ENCODE data around the gene CPT1B. TPM values are rescaled to one million over a fixed set of nuclear protein-coding genes. Genes with fewer than 3 reads are reported as not detected.
"Not testable (repeated sequence)": the region's sequence is repeated elsewhere in the genome, so short reads cannot be mapped to it uniquely, and the experiment has no call there.

The CPT1B gene
- total and polyA plus RNA-seq, 10 of the 15 experiments (the other 5 are each of a cell fraction or from before 2014, with no cell fraction given), result 3.5 to 54.0 (median 21.7) TPM

GRCh38 chr22:50541667-50542026, 36.6 kb downstream of the CPT1B start:
- DNase-seq (ENCODE audit: low read depth, low spot score); BruUV-seq (replicated peaks); H2AFZ ChIP-seq (ENCODE audit: control insufficient read depth, low read depth, low read length); in situ Hi-C loops (cut with MboI); H3K27me3 ChIP-seq (replicated peaks in 1 of 2; ENCODE audit: control insufficient read depth in 2 of 2, insufficient read depth in 2 of 2, low read length in 1 of 2); H3K36me3 ChIP-seq (ENCODE audit: control insufficient read depth in 2 of 2, insufficient read depth in 2 of 2, low read length in 1 of 2); H3K9me3 ChIP-seq (replicated peaks; ENCODE audit: control insufficient read depth, insufficient read depth, low read length); H4K20me1 ChIP-seq (ENCODE audit: control insufficient read depth, insufficient read depth); H3K79me2 ChIP-seq (ENCODE audit: control insufficient read depth, insufficient read depth, low read length): not testable (repeated sequence)
- intact Hi-C loops (cut with micrococcal nuclease; ENCODE audit: unreplicated experiment), result loop anchor here (1.0 to 5.0 kb wide), 2 partner anchors 21 to 81 kb away; partner anchors contain the start of gene SYCE3
- TF ChIP-seq HDGF (IDR thresholded peaks at IDR 0.05), result peak; percentile 65; the same call in 1 of the 2 replicates
- 0 out of 2 replicates have a peak, but pooled peaks have one; percentile 63 for TF ChIP-seq POLR2AphosphoS5 (IDR thresholded peaks at IDR 0.05; ENCODE audit: low read length)
- TF ChIP-seq HCFC1 (IDR thresholded peaks at IDR 0.05; ENCODE audit: low read length), result 0 out of 2 replicates have a peak, but pooled peaks have one; percentile 16
- peak; percentile 2 for TF ChIP-seq SMAD1 (IDR thresholded peaks at IDR 0.05; ENCODE audit: low read depth, partially characterized antibody)
- TF ChIP-seq BCL11A (IDR thresholded peaks at IDR 0.05; ENCODE audit: low read depth, low read length), result peak; percentile 26; the same call in 1 of the 2 replicates
- TF ChIP-seq ZNF687 (IDR thresholded peaks at IDR 0.05), result peak; percentile 41
- TF ChIP-seq EED (IDR thresholded peaks at IDR 0.05; ENCODE audit: low read depth), result peak; percentile 43; the same call in 1 of the 2 replicates
- TF ChIP-seq JUNB (IDR thresholded peaks at IDR 0.05), result peak; percentile 25; the same call in 1 of the 2 replicates
- TF ChIP-seq BACH1 (IDR thresholded peaks at IDR 0.05; ENCODE audit: borderline replicate concordance), result 0 out of 2 replicates have a peak, but pooled peaks have one; percentile 39
- TF ChIP-seq, protein P1, sequence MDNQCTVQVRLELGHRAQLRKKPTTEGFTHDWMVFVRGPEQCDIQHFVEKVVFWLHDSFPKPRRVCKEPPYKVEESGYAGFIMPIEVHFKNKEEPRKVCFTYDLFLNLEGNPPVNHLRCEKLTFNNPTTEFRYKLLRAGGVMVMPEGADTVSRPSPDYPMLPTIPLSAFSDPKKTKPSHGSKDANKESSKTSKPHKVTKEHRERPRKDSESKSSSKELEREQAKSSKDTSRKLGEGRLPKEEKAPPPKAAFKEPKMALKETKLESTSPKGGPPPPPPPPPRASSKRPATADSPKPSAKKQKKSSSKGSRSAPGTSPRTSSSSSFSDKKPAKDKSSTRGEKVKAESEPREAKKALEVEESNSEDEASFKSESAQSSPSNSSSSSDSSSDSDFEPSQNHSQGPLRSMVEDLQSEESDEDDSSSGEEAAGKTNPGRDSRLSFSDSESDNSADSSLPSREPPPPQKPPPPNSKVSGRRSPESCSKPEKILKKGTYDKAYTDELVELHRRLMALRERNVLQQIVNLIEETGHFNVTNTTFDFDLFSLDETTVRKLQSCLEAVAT (IDR thresholded peaks at IDR 0.05), result peak; percentile 34; the same call in 1 of the 2 replicates
- peak overlapping the region; percentile 97 for H3K9ac ChIP-seq (ENCODE audit: control insufficient read depth, insufficient read depth, low read length)
- peak; percentile 75 for FAIRE-seq
- CTCF ChIA-PET, result interaction anchor here (1.3 to 3.6 kb wide), 6 partner anchors 11 to 80 kb away, joined by 4 to 37 read pairs (median 13); partner anchors contain the start of genes SCO2 and SYCE3
- WGBS (ENCODE audit: insufficient coverage, insufficient replicate concordance, low lambda C conversion rate, missing lambda C conversion rate), result 1% methylated on average over 5 of the region's 5 CpGs
- POLR2A ChIA-PET, result interaction anchor here (1.0 to 10.0 kb wide), 6 partner anchors 9 to 291 kb away, joined by 3 to 232 read pairs (median 6); partner anchors contain the start of genes CHKB, LMF2, NCAPH2 and SCO2
- RAD21 ChIA-PET (ENCODE audit: unreplicated experiment), result interaction anchor here (1.2 to 6.1 kb wide), 5 partner anchors 8 to 80 kb away, joined by 3 to 106 read pairs (median 8); partner anchors contain the start of genes LMF2, NCAPH2, SCO2 and TYMP
- H3K4me2 ChIP-seq (ENCODE audit: control insufficient read depth, insufficient read depth), result peak overlapping the region; percentile 76
- peak overlapping the region; percentile 22; the same call in 1 of the 2 replicates for H3K4me3 ChIP-seq
- SMC1A ChIA-PET (ENCODE audit: uncharacterized antibody, unreplicated experiment), result interaction anchor here (3.0 to 3.7 kb wide), 2 partner anchors 10 to 14 kb away, joined by 18 to 58 read pairs; partner anchors contain the start of genes SCO2 and TYMP
- ATAC-seq, result peak; percentile 39
- H3K27ac ChIP-seq (ENCODE audit: control insufficient read depth, insufficient read depth), result peak overlapping the region; percentile 100
- peaks cover 55% of the 10 kb centered on the region for H3K4me1 ChIP-seq (ENCODE audit: control insufficient read depth, insufficient read depth, low read length)
